Stomach (tissue), 9 donors: ENCODE results near the gene GRHL1. TPM values are rescaled to one million over a fixed set of nuclear protein-coding genes. Genes with fewer than 3 reads are reported as not detected.

Source experiments
- DNase-seq, 2 donors: peaks; one replicate each; pipeline versions ENCODE4 v3.0.0 to v3.0.0-alpha.2; 2013 to 2019
- H3K27ac ChIP-seq, 5 donors: fragments of 200-600 bp in 4 of 5; sonication (generic) in 4 of 5; one replicate each; pipeline ENCODE4 v1.5.1; 2013 to 2019; ENCODE audit warnings: mild to moderate bottlenecking in 1 of 5, moderate library complexity in 1 of 5
- H3K27me3 ChIP-seq, 3 donors: fragments of 200-600 bp; sonication (generic); one replicate each; pipeline ENCODE4 v1.5.1; 2017 to 2019; ENCODE audit warnings: mixed run types in 1 of 3
- H3K36me3 ChIP-seq, 4 donors: fragments of 200-600 bp; sonication (generic); 1 replicate in 3 of 4; 2 replicates in 1 of 4; pipeline ENCODE4 v1.5.1; 2016 to 2019
- H3K4me1 ChIP-seq, 4 donors: fragments of 200-600 bp; sonication (generic); one replicate each; pipeline ENCODE4 v1.5.1; 2016 to 2019
- H3K4me3 ChIP-seq, 4 donors: fragments of 200-600 bp; sonication (generic) in 3 of 4; one replicate each; pipeline ENCODE4 v1.5.1; 2016 to 2019; ENCODE audit warnings: mild to moderate bottlenecking in 1 of 4
- H3K9me3 ChIP-seq, 4 donors: fragments of 200-600 bp; sonication (generic); one replicate each; pipeline ENCODE4 v1.5.1; 2016 to 2019
- EP300 ChIP-seq: sonication (generic); formaldehyde crosslinking; IDR thresholded peaks from one replicate; pipeline ENCODE4 v1.6.1; 2017; ENCODE audit warnings: antibody characterized with exemption
- POLR2A ChIP-seq, 4 donors: fragments of 450-650 bp; IDR thresholded peaks; one replicate each; pipeline ENCODE4 v1.6.1; 2016; ENCODE audit warnings: antibody characterized with exemption in 4 of 4, control low read depth in 2 of 4, mild to moderate bottlenecking in 1 of 4, moderate library complexity in 1 of 4
- POLR2AphosphoS5 ChIP-seq, 3 donors: sonication (generic); formaldehyde crosslinking; IDR thresholded peaks; one replicate each; pipeline ENCODE4 v1.6.1; 2016; ENCODE audit warnings: antibody characterized with exemption in 3 of 3
- WGBS, 5 donors: extraction: QIAGEN DNeasy Blood & Tissue Kit in 3 of 5; methylation state at CpG; one replicate each; pipeline versions ENCODE4 v1.1.5 to v1.1.7; 2013 to 2018; 5-methylcytosine and 5-hydroxymethylcytosine counted together
- intact Hi-C: fragments of 100-400 bp; cut with DNase I; formaldehyde crosslinking; loops from one replicate; pipeline ENCODE4 v1.15.1; 2023; ENCODE audit warnings: low total_unique reads
- polyA plus RNA-seq, 3 donors: library from polyadenylated mRNA; stranded (reverse); fragments of 200-250 nt; gene quantifications; one replicate each; pipeline ENCODE4 v1.2.3, GENCODE V29; 2013
- total RNA-seq, 5 donors: library from RNA; depleted of rRNA; stranded (reverse); fragments of >200 nt; gene quantifications; one replicate each; pipeline versions ENCODE4 v1.1.0 to v1.2.3, GENCODE V29; 2014 to 2016
- TF ChIP-seq, protein P1 (sequence below), 7 experiments: fragments of 450-650 bp in 4 of 7; fragments of 200-600 bp in 3 of 7; sonication (generic) in 3 of 7; IDR thresholded peaks; one replicate each; pipeline ENCODE4 v1.5.1; 2016 to 2019; ENCODE audit warnings: antibody characterized with exemption in 7 of 7, control low read depth in 2 of 7, mild to moderate bottlenecking in 1 of 7
- donor health status: healthy with polysubstance abuse.
- donor health status: Bipolar disorder and iron deficiency.
- donor health status: healthy.

GRHL1 gene
- total and polyA plus RNA-seq, 8 donors, result 0.89 to 16.5 (median 3.8) TPM

DNA sequence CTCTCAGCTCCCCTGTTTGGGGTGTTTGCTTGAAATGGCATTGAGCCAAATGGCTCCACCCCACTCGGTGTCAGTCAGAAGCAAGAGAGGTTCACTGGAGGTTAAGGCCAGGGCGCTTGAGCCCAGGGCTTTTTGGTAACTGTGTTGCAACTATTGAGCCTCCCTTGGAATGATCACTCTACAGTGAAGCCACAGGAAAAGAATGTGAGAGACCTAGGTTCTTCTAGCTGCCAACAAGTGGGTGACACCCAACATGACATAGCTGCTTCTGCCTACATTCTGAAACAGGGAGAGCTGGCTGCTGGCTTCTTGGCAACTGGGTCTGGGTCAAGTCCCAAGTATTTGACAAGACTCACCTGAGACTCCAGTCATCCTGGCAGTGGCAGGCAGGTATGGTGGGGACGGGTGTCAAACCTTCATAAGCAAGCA, 7.1 kb upstream of the GRHL1 start:
- Histone ChIP-seq H3K27me3 (peaks cover 0 to 14% (median 0%) of the 10 kb centered on the region in 3 donors), H3K27ac (no peak overlapping the region), H3K36me3 (no peaks in the 10 kb centered on the region), H3K4me1 (peaks cover 0 to 22% (median 8%) of the 10 kb centered on the region in 4 donors), H3K4me3 (no peak overlapping the region), H3K9me3 (no peaks in the 10 kb centered on the region)
- TF ChIP-seq POLR2A (IDR thresholded peaks at IDR 0.05), result no peak
- no peak for TF ChIP-seq POLR2AphosphoS5 (IDR thresholded peaks at IDR 0.05)
- TF ChIP-seq, protein P1, sequence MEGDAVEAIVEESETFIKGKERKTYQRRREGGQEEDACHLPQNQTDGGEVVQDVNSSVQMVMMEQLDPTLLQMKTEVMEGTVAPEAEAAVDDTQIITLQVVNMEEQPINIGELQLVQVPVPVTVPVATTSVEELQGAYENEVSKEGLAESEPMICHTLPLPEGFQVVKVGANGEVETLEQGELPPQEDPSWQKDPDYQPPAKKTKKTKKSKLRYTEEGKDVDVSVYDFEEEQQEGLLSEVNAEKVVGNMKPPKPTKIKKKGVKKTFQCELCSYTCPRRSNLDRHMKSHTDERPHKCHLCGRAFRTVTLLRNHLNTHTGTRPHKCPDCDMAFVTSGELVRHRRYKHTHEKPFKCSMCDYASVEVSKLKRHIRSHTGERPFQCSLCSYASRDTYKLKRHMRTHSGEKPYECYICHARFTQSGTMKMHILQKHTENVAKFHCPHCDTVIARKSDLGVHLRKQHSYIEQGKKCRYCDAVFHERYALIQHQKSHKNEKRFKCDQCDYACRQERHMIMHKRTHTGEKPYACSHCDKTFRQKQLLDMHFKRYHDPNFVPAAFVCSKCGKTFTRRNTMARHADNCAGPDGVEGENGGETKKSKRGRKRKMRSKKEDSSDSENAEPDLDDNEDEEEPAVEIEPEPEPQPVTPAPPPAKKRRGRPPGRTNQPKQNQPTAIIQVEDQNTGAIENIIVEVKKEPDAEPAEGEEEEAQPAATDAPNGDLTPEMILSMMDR (IDR thresholded peaks at IDR 0.05), result no peak
- no peak for TF ChIP-seq EP300
- DNase-seq, result peak in 1 of 2 donors; percentile 56
- 34 to 62% (median 54%) methylated on average over 3 of the region's 3 CpGs for WGBS, 5 donors
- intact Hi-C loops, result no loop called here

DNA sequence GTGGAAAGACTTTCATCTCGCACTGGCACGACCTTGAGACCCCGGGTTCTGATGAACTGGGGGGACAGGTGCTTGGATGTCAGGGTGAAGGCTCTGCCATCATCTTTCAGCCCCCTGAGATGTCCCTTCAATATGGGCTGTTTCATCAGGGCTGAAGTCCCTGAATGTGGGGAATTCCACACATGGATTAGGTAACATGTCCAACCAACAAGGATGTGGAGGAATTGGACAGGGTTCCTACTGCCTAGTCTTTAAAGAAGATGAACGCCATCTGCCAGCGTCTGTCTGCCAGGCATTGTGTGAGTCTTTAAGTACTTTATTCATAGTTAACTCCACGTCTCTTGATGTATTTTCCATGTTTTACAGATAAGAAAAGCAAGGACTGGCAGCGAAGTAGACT, 5.9 kb upstream of the GRHL1 start:
- peaks cover 0 to 16% (median 8%) of the 10 kb centered on the region in 4 donors for H3K4me1 ChIP-seq

DNA sequence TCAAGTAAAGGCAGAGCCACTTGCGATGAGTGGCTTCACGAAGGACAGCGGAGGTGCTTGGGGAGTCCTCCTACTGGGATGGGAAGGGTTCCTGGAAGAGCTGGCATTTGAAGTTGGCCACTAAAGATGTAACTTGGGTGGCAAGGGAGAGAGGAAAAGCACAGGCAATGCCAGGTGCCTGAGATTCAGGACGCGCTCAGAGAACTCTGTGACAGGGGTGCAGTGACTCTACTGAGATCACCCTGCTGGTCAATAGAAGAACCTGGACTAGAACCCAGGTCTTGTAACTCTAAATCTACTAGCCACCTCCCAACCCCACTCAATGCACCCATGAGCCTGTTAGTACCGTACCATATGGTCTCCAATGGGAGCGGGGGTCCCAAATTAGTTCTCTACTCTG, 5.4 kb upstream of the GRHL1 start:
- Histone ChIP-seq H3K27me3 (peaks cover 0 to 22% (median 2%) of the 10 kb centered on the region in 3 donors), H3K27ac (no peak overlapping the region), H3K4me3 (no peak overlapping the region), H3K36me3 (no peaks in the 10 kb centered on the region), H3K9me3 (no peaks in the 10 kb centered on the region), H3K4me1 (peaks cover 0 to 16% (median 8%) of the 10 kb centered on the region in 4 donors)
- intact Hi-C loops, result no loop called here
- TF ChIP-seq, protein P1 (IDR thresholded peaks at IDR 0.05), result no peak
- TF ChIP-seq POLR2A (IDR thresholded peaks at IDR 0.05), result no peak
- no peak for TF ChIP-seq POLR2AphosphoS5 (IDR thresholded peaks at IDR 0.05)
- TF ChIP-seq EP300, result no peak
- no peak for DNase-seq
- WGBS, 5 donors, result 76 to 91% (median 82%) methylated on average over 7 of the region's 7 CpGs

More for the DNA sequence above, 5.9 kb upstream of the GRHL1 start:
- H3K36me3 ChIP-seq, result no peaks in the 10 kb centered on the region
- no peak overlapping the region for H3K4me3 ChIP-seq
- peaks cover 0 to 18% (median 2%) of the 10 kb centered on the region in 3 donors for H3K27me3 ChIP-seq
- WGBS, 5 donors, result 24 to 54% (median 45%) methylated on average over 7 of the region's 7 CpGs
- no peaks in the 10 kb centered on the region for H3K9me3 ChIP-seq
- no peak for TF ChIP-seq POLR2A (IDR thresholded peaks at IDR 0.05)
- TF ChIP-seq POLR2AphosphoS5 (IDR thresholded peaks at IDR 0.05), result no peak
- TF ChIP-seq, protein P1 (IDR thresholded peaks at IDR 0.05), result no peak
- TF ChIP-seq EP300, result no peak
- intact Hi-C loops, result no loop called here
- H3K27ac ChIP-seq, result no peak overlapping the region
- no peak for DNase-seq

GRCh38 chr2:9946818-9947217, 4.7 kb upstream of the GRHL1 start:
- intact Hi-C loops, result no loop called here
- H3K27ac ChIP-seq, result no peak overlapping the region
- WGBS, 5 donors, result 80 to 86% (median 80%) methylated on average over 5 of the region's 5 CpGs
- peaks cover 0 to 22% (median 2%) of the 10 kb centered on the region in 3 donors for H3K27me3 ChIP-seq
- DNase-seq, result no peak
- H3K4me3 ChIP-seq, result no peak overlapping the region
- no peaks in the 10 kb centered on the region for H3K9me3 ChIP-seq
- H3K4me1 ChIP-seq, result peaks cover 0 to 9% (median 7%) of the 10 kb centered on the region in 4 donors
- TF ChIP-seq, protein P1 (IDR thresholded peaks at IDR 0.05), result no peak
- no peak for TF ChIP-seq POLR2AphosphoS5 (IDR thresholded peaks at IDR 0.05)
- no peaks in the 10 kb centered on the region for H3K36me3 ChIP-seq
